BLaER1 treated with 17β-estradiol and CSF1 and Interleukin-3, amounts not matched to agents 10 nM and 100 nM (cell line): ENCODE data around the gene TESPA1.

ENCODE experiments used
- H3K27ac ChIP-seq, 11 experiments: shearing (Covaris generic); formaldehyde crosslinking; 2 replicates each; pipeline ENCODE4 v1.8.1; 2022
- H3K27me3 ChIP-seq, 11 experiments: shearing (Covaris generic); formaldehyde crosslinking; 2 replicates each; pipeline ENCODE4 v1.8.1; 2022
- H3K36me3 ChIP-seq, 11 experiments: shearing (Covaris generic); formaldehyde crosslinking; 2 replicates each; pipeline ENCODE4 v1.8.1; 2022
- H3K4me1 ChIP-seq, 10 experiments: shearing (Covaris generic); formaldehyde crosslinking; 2 replicates each; pipeline ENCODE4 v1.8.1; 2022
- H3K4me2 ChIP-seq, 11 experiments: shearing (Covaris generic); formaldehyde crosslinking; 2 replicates each; pipeline ENCODE4 v1.8.1; 2022
- H3K4me3 ChIP-seq, 10 experiments: shearing (Covaris generic); formaldehyde crosslinking; 2 replicates each; pipeline ENCODE4 v1.8.1; 2022
- H3K9ac ChIP-seq, 11 experiments: shearing (Covaris generic); formaldehyde crosslinking; 2 replicates each; pipeline ENCODE4 v1.8.1; 2022
- H3K9me3 ChIP-seq, 11 experiments: shearing (Covaris generic); formaldehyde crosslinking; replicated peaks in 1 of 11; 2 replicates each; pipeline ENCODE4 v1.8.1; 2022
- H4K20me1 ChIP-seq, 11 experiments: shearing (Covaris generic); formaldehyde crosslinking; 2 replicates each; pipeline ENCODE4 v1.8.1; 2022
- Cebpa-rat ChIP-seq, 11 experiments: shearing (Covaris generic); IDR thresholded peaks; 2 replicates each; pipeline ENCODE4 v1.8.1; 2022

TESPA1 gene

DNA sequence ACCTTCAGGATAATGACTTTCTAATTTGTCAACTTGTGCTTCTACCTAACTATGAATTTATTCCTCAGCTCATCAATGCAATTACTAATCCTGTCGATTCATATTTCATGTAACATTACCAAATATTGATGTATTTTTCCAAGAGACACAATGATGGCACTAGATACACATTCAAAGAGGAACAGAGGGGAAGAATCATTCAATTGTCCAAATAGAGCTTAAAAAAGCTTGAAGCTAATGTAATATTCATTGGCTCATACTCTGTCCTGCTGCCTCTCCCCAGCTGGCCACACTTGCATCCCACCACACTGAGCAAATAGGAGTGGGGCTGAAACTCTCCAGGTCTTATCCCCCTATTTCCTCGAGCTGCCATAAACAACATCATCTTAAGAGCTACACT, 9.3 kb downstream of the TESPA1 start:
- Histone ChIP-seq H4K20me1 (no peaks in the 10 kb centered on the region), H3K9ac (no peak overlapping the region), H3K9me3 (no peaks in the 10 kb centered on the region), H3K4me2 (no peak overlapping the region), H3K27ac (no peak overlapping the region), H3K36me3 (no peaks in the 10 kb centered on the region), H3K4me1 (no peaks in the 10 kb centered on the region), H3K4me3 (no peak overlapping the region), H3K27me3 (no peaks in the 10 kb centered on the region)
- TF ChIP-seq Cebpa-rat (IDR thresholded peaks at IDR 0.05), result no peak

GRCh38 chr12:54974279-54974678, 10.3 kb downstream of the TESPA1 start:
- Histone ChIP-seq H3K27ac (no peak overlapping the region), H3K36me3 (no peaks in the 10 kb centered on the region), H3K9me3 (no peaks in the 10 kb centered on the region), H3K4me3 (no peak overlapping the region), H4K20me1 (no peaks in the 10 kb centered on the region), H3K9ac (no peak overlapping the region), H3K27me3 (no peaks in the 10 kb centered on the region), H3K4me2 (no peak overlapping the region), H3K4me1 (no peaks in the 10 kb centered on the region)
- TF ChIP-seq Cebpa-rat (IDR thresholded peaks at IDR 0.05), result no peak

- Histone ChIP-seq H3K9me3 (no peaks in the 10 kb centered on the region), H3K27ac (no peak overlapping the region), H3K27me3 (no peaks in the 10 kb centered on the region), H3K9ac (no peak overlapping the region), H3K4me2 (no peak overlapping the region), H3K4me1 (peaks cover 0 to under 1% (median 0%) of the 10 kb centered on the region in 10 experiments; a peak in 1 of 20 replicates), H3K36me3 (no peaks in the 10 kb centered on the region), H4K20me1 (no peaks in the 10 kb centered on the region), H3K4me3 (no peak overlapping the region)
- no peak for TF ChIP-seq Cebpa-rat (IDR thresholded peaks at IDR 0.05)
Observed at GRCh38 chr12:54973556-54973955, 11.0 kb downstream of the TESPA1 start.

- no peak for TF ChIP-seq Cebpa-rat (IDR thresholded peaks at IDR 0.05)
- Histone ChIP-seq H3K27me3 (no peaks in the 10 kb centered on the region), H3K9ac (no peak overlapping the region), H3K4me2 (no peak overlapping the region), H3K36me3 (no peaks in the 10 kb centered on the region), H3K27ac (no peak overlapping the region), H3K4me3 (no peak overlapping the region), H3K4me1 (peaks cover 0 to 14% (median 10%) of the 10 kb centered on the region in 10 experiments; a peak in 9 of 20 replicates), H4K20me1 (no peaks in the 10 kb centered on the region), H3K9me3 (no peaks in the 10 kb centered on the region)
Observed at GRCh38 chr12:54970741-54971140, 13.8 kb downstream of the TESPA1 start.

DNA sequence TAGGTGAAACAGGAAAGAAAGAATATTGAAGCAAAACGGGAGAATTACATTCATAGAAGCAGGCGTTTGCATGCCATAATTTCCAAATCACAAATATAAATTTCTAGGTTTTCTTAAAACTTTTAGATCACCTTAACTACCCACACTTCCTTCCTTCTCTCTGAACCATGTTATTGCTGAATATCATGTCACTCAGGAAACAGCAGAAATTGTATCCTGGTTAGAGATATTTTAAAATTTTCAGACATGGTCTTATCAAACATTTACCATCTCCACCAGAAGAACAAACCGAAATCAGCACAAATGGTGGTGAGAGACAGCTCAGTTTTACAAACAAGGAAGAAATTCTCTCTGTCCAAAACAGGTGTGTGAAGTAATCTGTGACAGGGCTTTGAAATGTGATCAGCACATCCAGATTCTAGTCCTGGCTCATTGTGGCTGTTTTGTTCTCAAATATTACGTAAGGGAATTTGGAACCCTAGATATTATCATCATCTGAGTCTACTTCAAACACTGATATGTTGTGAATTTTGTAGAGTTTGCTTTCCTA, 16.3 kb downstream of the TESPA1 start:
- no peak overlapping the region for H3K9ac ChIP-seq
- H3K4me3 ChIP-seq, result no peak overlapping the region
- no peaks in the 10 kb centered on the region for H3K27me3 ChIP-seq
- H3K27ac ChIP-seq, result no peak overlapping the region
- H3K4me2 ChIP-seq, result peak overlapping the region in 6 of 11 experiments; percentile 0 to 35 (median 1); a peak in 3 of 22 replicates
- H3K4me1 ChIP-seq, result peaks cover 0 to 14% (median 10%) of the 10 kb centered on the region in 10 experiments; a peak in 9 of 20 replicates
- TF ChIP-seq Cebpa-rat (IDR thresholded peaks at IDR 0.05), result no peak
- H4K20me1 ChIP-seq, result no peaks in the 10 kb centered on the region
- H3K9me3 ChIP-seq, result no peaks in the 10 kb centered on the region
- H3K36me3 ChIP-seq, result no peaks in the 10 kb centered on the region

- Histone ChIP-seq H3K27me3 (no peaks in the 10 kb centered on the region), H3K9ac (no peak overlapping the region), H3K4me3 (no peak overlapping the region), H4K20me1 (no peaks in the 10 kb centered on the region), H3K36me3 (peaks cover 0 to 4% (median 0%) of the 10 kb centered on the region in 11 experiments; a peak in 1 of 22 replicates), H3K27ac (no peak overlapping the region), H3K4me1 (peaks cover 0 to 14% (median 10%) of the 10 kb centered on the region in 10 experiments; a peak in 9 of 20 replicates), H3K4me2 (peak overlapping the region in 5 of 11 experiments; percentile 0 to 9 (median 2); a peak in 3 of 22 replicates), H3K9me3 (no peaks in the 10 kb centered on the region)
- no peak for TF ChIP-seq Cebpa-rat (IDR thresholded peaks at IDR 0.05)
Observed at GRCh38 chr12:54967461-54967860, 17.1 kb downstream of the TESPA1 start.

GRCh38 chr12:54961190-54961589, 23.4 kb downstream of the TESPA1 start:
- H3K4me1 ChIP-seq, result peaks cover 21 to 34% (median 26%) of the 10 kb centered on the region in 10 experiments
- H3K27me3 ChIP-seq, result no peaks in the 10 kb centered on the region
- TF ChIP-seq Cebpa-rat (IDR thresholded peaks at IDR 0.05), result no peak

GRCh38 chr12:54959291-54960018, 25.1 kb downstream of the TESPA1 start:
- H3K36me3 ChIP-seq, result peaks cover 0 to 5% (median 0%) of the 10 kb centered on the region in 11 experiments; a peak in 1 of 22 replicates
- H3K4me1 ChIP-seq, result peaks cover 21 to 44% (median 26%) of the 10 kb centered on the region in 10 experiments
- TF ChIP-seq Cebpa-rat (IDR thresholded peaks at IDR 0.05), result no peak

More at GRCh38 chr12:54961190-54961589, 23.4 kb downstream of the TESPA1 start:
- H3K4me3 ChIP-seq, result no peak overlapping the region
- H4K20me1 ChIP-seq, result no peaks in the 10 kb centered on the region
- H3K27ac ChIP-seq, result no peak overlapping the region
- no peak overlapping the region for H3K4me2 ChIP-seq
- H3K9me3 ChIP-seq, result no peaks in the 10 kb centered on the region
- H3K36me3 ChIP-seq, result peaks cover 0 to 5% (median 0%) of the 10 kb centered on the region in 11 experiments; a peak in 1 of 22 replicates
- no peak overlapping the region for H3K9ac ChIP-seq

GRCh38 chr12:54958048-54958658, 26.4 kb downstream of the TESPA1 start:
- no peak for TF ChIP-seq Cebpa-rat (IDR thresholded peaks at IDR 0.05)
- Histone ChIP-seq H3K9ac (no peak overlapping the region), H3K27ac (no peak overlapping the region; a peak in 1 of 22 replicates), H3K9me3 (no peaks in the 10 kb centered on the region), H3K36me3 (peaks cover 0 to 5% (median 0%) of the 10 kb centered on the region in 11 experiments; a peak in 1 of 22 replicates), H3K4me2 (peak overlapping the region in 6 of 11 experiments; percentile 61 to 77 (median 67); a peak in 6 of 22 replicates), H3K4me1 (peaks cover 21 to 44% (median 26%) of the 10 kb centered on the region in 10 experiments), H4K20me1 (no peaks in the 10 kb centered on the region), H3K27me3 (no peaks in the 10 kb centered on the region), H3K4me3 (no peak overlapping the region)

More at GRCh38 chr12:54959291-54960018, 25.1 kb downstream of the TESPA1 start:
- Histone ChIP-seq H3K9ac (peak overlapping the region in 4 of 11 experiments; percentile 5 to 27 (median 12); a peak in 1 of 22 replicates), H3K4me3 (no peak overlapping the region), H4K20me1 (no peaks in the 10 kb centered on the region), H3K27me3 (no peaks in the 10 kb centered on the region), H3K4me2 (peak overlapping the region; percentile 33 to 78 (median 63)), H3K27ac (no peak overlapping the region; a peak in 2 of 22 replicates), H3K9me3 (no peaks in the 10 kb centered on the region)
